ENCODE measurements around the gene ADGRG6.

- no peak for TF ChIP-seq CTCF (IDR thresholded peaks at IDR 0.05 in 4 of 5, conservative IDR thresholded peaks at IDR 0.05 in 1 of 5)
- no peak for TF ChIP-seq POLR2A (IDR thresholded peaks at IDR 0.05)
Measured at GRCh38 chr6:142306736-142307135, 4.9 kb downstream of the ADGRG6 start.
